ENCODE results near the gene MOG.
A peak's percentile ranks its signal among the peaks of the same experiment; 100 is the strongest.

MOG gene

GRCh38 chr6:29675561-29675960 lies 18.7 kb downstream of the MOG start:
- FAIRE-seq (no peak), DNase-seq (ENCODE audit: low spot score) (no peak)

- no peak for DNase-seq (ENCODE audit: low spot score)
- no peak for FAIRE-seq
Measured at GRCh38 chr6:29676981-29677601, 20.2 kb downstream of the MOG start.

- no peak for FAIRE-seq
- DNase-seq (ENCODE audit: low spot score): no peak
Measured at GRCh38 chr6:29678114-29678513, 21.2 kb downstream of the MOG start.

- DNase-seq (ENCODE audit: low spot score) (no peak), FAIRE-seq (no peak)
Measured at GRCh38 chr6:29679962-29680361, 23.1 kb downstream of the MOG start.

- no peak for FAIRE-seq
- DNase-seq (ENCODE audit: low spot score): no peak
Measured at GRCh38 chr6:29680416-29680815, 23.5 kb downstream of the MOG start.

GRCh38 chr6:29680904-29681303 lies 24.0 kb downstream of the MOG start, which contains the start of gene ZFP57:
ZFP57 (minus strand) TSS chr6:29681152; CDS start chr6:29677003, 4,149 bp downstream.
- FAIRE-seq: no peak
- DNase-seq (ENCODE audit: low spot score): no peak

- FAIRE-seq: no peak
- no peak for DNase-seq (ENCODE audit: low spot score)
Measured at GRCh38 chr6:29681811-29682210, 24.9 kb downstream of the MOG start.

- DNase-seq (ENCODE audit: low spot score) (no peak), FAIRE-seq (no peak)
Measured at GRCh38 chr6:29685718-29686326, 28.9 kb downstream of the MOG start.

- FAIRE-seq (no peak), DNase-seq (ENCODE audit: low spot score) (no peak)
Measured at GRCh38 chr6:29694637-29695036, 37.7 kb downstream of the MOG start.

- no peak for FAIRE-seq
- no peak for DNase-seq (ENCODE audit: low spot score)
Measured at GRCh38 chr6:29696147-29697125, 39.5 kb downstream of the MOG start.

GRCh38 chr6:29702519-29703103 lies 45.7 kb downstream of the MOG start:
- FAIRE-seq (no peak), DNase-seq (ENCODE audit: low spot score) (peak; percentile 17)

GRCh38 chr6:29705389-29706231 lies 48.7 kb downstream of the MOG start:
- no peak for FAIRE-seq
- DNase-seq (ENCODE audit: low spot score): peak; percentile 39

GRCh38 chr6:29708432-29709179 lies 51.7 kb downstream of the MOG start:
- FAIRE-seq: no peak
- no peak for DNase-seq (ENCODE audit: low spot score)

GRCh38 chr6:29709188-29709587 lies 52.3 kb downstream of the MOG start:
- FAIRE-seq (no peak), DNase-seq (ENCODE audit: low spot score) (no peak)

- FAIRE-seq: no peak
Measured at GRCh38 chr6:29710281-29710941, 53.5 kb downstream of the MOG start.

GRCh38 chr6:29720863-29721262 lies 64.0 kb downstream of the MOG start:
- FAIRE-seq (no peak), DNase-seq (ENCODE audit: low spot score) (no peak)

More at GRCh38 chr6:29710281-29710941, 53.5 kb downstream of the MOG start:
- no peak for DNase-seq (ENCODE audit: low spot score)

Measured in RCC 7860 (cell line).